Inflammatory macrophage treated with lipopolysaccharide for 1 hour (primary cell): ENCODE measurements around the gene UBL7.

Source experiments
- DNase-seq, 2 donors: peaks; one replicate each; pipeline ENCODE4 v3.0.0-alpha.2; 2020 to 2022

The UBL7 gene

GRCh38 chr15:74403991-74404563 is 56.9 kb downstream of the UBL7 start:
- DNase-seq, result peak; percentile 12 to 28

GRCh38 chr15:74403588-74403919 is 57.4 kb downstream of the UBL7 start:
- no peak for DNase-seq

- DNase-seq, result peak; percentile 20 to 41
Measured at GRCh38 chr15:74402873-74403587, 57.9 kb downstream of the UBL7 start.

- DNase-seq, result no peak
Measured at GRCh38 chr15:74402337-74402841, 58.6 kb downstream of the UBL7 start.

GRCh38 chr15:74400915-74401757 is 59.8 kb downstream of the UBL7 start:
- DNase-seq, result no peak

- no peak for DNase-seq
Measured at GRCh38 chr15:74400313-74400860, 60.6 kb downstream of the UBL7 start.

- peak in 1 of 2 donors; percentile 53 for DNase-seq
Measured at GRCh38 chr15:74399511-74400312, 61.2 kb downstream of the UBL7 start.

- peak; percentile 18 to 51 for DNase-seq
Measured at GRCh38 chr15:74399100-74399499, 61.9 kb downstream of the UBL7 start.

- DNase-seq, result no peak
Measured at GRCh38 chr15:74398183-74398582, 62.8 kb downstream of the UBL7 start.

GRCh38 chr15:74397239-74398068 is 63.5 kb downstream of the UBL7 start:
- DNase-seq, result no peak

- peak; percentile 49 to 85 for DNase-seq
Measured at GRCh38 chr15:74396445-74397238, 64.3 kb downstream of the UBL7 start.

GRCh38 chr15:74396146-74396438 is 64.9 kb downstream of the UBL7 start:
- DNase-seq, result no peak
